ENCODE data around the gene PACSIN3. TPM values are rescaled to one million over a fixed set of nuclear protein-coding genes. Genes with fewer than 3 reads are reported as not detected.

Gene PACSIN3
- total RNA-seq, 2 donors from 2014 or later, result 48.0 to 66.6 TPM

DNA sequence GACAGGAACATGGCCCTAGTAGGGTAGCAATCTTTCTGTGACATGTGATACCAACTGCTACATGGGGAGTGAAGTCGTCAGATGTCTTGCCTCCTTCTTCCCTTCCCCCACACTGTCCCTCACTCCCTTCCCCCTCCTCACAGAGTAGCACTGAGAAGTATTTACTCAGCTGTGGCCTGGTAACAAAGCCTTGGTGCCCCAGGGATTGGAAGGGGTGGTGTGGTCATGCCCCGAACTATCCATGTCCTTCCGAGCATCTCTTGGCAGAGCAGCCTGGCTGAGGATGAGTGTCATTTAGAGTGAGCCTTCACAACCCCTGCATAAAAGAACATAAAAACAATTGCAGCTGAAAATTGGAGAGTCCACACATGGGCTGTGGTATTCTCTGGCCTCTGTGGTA is 55.7 kb downstream of the PACSIN3 start:
- Mint-ChIP-seq H3K36me3 (ENCODE audit: low read depth) (peaks cover 4% of the 10 kb centered on the region), H3K4me3 (no peak overlapping the region), H3K9me3 (no peaks in the 10 kb centered on the region), H3K4me1 (peaks cover 47% of the 10 kb centered on the region), H3K27me3 (ENCODE audit: insufficient read depth) (no peaks in the 10 kb centered on the region), H3K27ac (no peak overlapping the region)
- Histone ChIP-seq H3K27ac (ENCODE audit: low read depth, low read length) (no peak overlapping the region), H3K9ac (ENCODE audit: extremely low read depth, low read length, poor library complexity, severe bottlenecking) (no peak overlapping the region), H3K9me3 (ENCODE audit: control insufficient read depth, low read length) (no peaks in the 10 kb centered on the region), H3K27me3 (ENCODE audit: control insufficient read depth, insufficient read depth, low read length, poor library complexity, severe bottlenecking) (no peaks in the 10 kb centered on the region), H3K36me3 (ENCODE audit: control insufficient read depth, insufficient read depth, low read length) (no peaks in the 10 kb centered on the region), H3K4me1 (ENCODE audit: control insufficient read depth, insufficient read depth, low read length) (peaks cover 36% of the 10 kb centered on the region), H3K4me3 (ENCODE audit: low read length) (no peak overlapping the region)
- WGBS, 2 experiments (ENCODE audit: insufficient coverage in 1 of 2, insufficient read length in 1 of 2), result 59 to 100% methylated on average over 1 to 3 of the region's 3 CpGs
- peak; percentile 53 for DNase-seq
- TF ChIP-seq, protein P1, sequence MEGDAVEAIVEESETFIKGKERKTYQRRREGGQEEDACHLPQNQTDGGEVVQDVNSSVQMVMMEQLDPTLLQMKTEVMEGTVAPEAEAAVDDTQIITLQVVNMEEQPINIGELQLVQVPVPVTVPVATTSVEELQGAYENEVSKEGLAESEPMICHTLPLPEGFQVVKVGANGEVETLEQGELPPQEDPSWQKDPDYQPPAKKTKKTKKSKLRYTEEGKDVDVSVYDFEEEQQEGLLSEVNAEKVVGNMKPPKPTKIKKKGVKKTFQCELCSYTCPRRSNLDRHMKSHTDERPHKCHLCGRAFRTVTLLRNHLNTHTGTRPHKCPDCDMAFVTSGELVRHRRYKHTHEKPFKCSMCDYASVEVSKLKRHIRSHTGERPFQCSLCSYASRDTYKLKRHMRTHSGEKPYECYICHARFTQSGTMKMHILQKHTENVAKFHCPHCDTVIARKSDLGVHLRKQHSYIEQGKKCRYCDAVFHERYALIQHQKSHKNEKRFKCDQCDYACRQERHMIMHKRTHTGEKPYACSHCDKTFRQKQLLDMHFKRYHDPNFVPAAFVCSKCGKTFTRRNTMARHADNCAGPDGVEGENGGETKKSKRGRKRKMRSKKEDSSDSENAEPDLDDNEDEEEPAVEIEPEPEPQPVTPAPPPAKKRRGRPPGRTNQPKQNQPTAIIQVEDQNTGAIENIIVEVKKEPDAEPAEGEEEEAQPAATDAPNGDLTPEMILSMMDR (conservative IDR thresholded peaks at IDR 0.05), result no peak

Small RNAs within 50 kb of the gene (microRNA-seq; reads per million reads assigned to microRNA genes)
- gene MIR6745 (ENCODE audit: borderline microRNAs expressed), result not detected

Other genes with a start within 250 kb of the PACSIN3 start
- gene CSTPP1, start 249.7 kb downstream of the PACSIN3 start, total RNA-seq, result 10 to 100 TPM; 46.7 to 57.6 TPM
- gene ARFGAP2, start 9.6 kb downstream of the PACSIN3 start, total RNA-seq, result 10 to 100 TPM; 84.6 to 86.0 TPM
- gene DDB2, start 28.5 kb upstream of the PACSIN3 start, total RNA-seq, result 10 to 100 TPM; 20.9 to 31.2 TPM
- 10 to 100 TPM; 42.9 to 45.9 TPM for gene ACP2, start 62.4 kb upstream of the PACSIN3 start, total RNA-seq
- gene NR1H3, start 71.6 kb upstream of the PACSIN3 start, total RNA-seq, result 10 to 100 TPM; 29.4 to 34.6 TPM
- 10 to 100 TPM; 30.2 to 36.0 TPM for gene MADD, start 83.7 kb upstream of the PACSIN3 start, total RNA-seq
- under 1 TPM in 1 of 2 donors, not detected in 1; 0.07 TPM for gene MYBPC3, start 166.3 kb upstream of the PACSIN3 start, total RNA-seq
- gene SPI1, start 192.1 kb upstream of the PACSIN3 start, total RNA-seq, result not detected
- gene SLC39A13, start 222.2 kb upstream of the PACSIN3 start, total RNA-seq, result 10 to 100 TPM; 34.7 to 40.4 TPM
- 100 to 1,000 TPM; 152 to 175 TPM for gene PSMC3, start 240.0 kb upstream of the PACSIN3 start, total RNA-seq